WTC11 (cell line): ENCODE results near the gene HOXA1. TPM values are rescaled to one million over a fixed set of nuclear protein-coding genes. Genes with fewer than 3 reads are reported as not detected.

Source experiments
- ATAC-seq: fragments of 200-7000 bp; cut with Tn5 transposase; 2 replicates; pipeline ENCODE4 v1.10.0; 2021; ENCODE audit warnings: mild to moderate bottlenecking, moderate library complexity
- CTCF ChIA-PET: fragments of 300-600 bp; sonication (Branson Sonifier 250); formaldehyde crosslinking; loops from one replicate; lab custom pipeline; 2021; ENCODE audit warnings: antibody characterized with exemption; lab: Charles Lee
- POLR2A ChIA-PET: fragments of 350-600 bp; sonication (Branson Sonifier 250); formaldehyde crosslinking; loops from one replicate; lab custom pipeline; 2021; ENCODE audit warnings: antibody characterized with exemption; lab: Charles Lee
- DNase-seq: peaks from one replicate; pipeline ENCODE4 v3.0.0; 2021; ENCODE audit warnings: low spot score
- H3K27ac Mint-ChIP-seq: 2 replicates; pipeline ENCODE4 v1.8.0; 2021; ENCODE audit warnings: mixed read lengths
- H3K27me3 Mint-ChIP-seq: 2 replicates; pipeline ENCODE4 v1.8.0; 2021; ENCODE audit warnings: low read depth, mild to moderate bottlenecking, moderate library complexity, mixed read lengths
- H3K36me3 Mint-ChIP-seq: 2 replicates; pipeline ENCODE4 v1.8.0; 2021; ENCODE audit warnings: mixed read lengths
- H3K4me1 Mint-ChIP-seq: 2 replicates; pipeline ENCODE4 v1.8.0; 2022; ENCODE audit warnings: mixed read lengths
- H3K4me3 Mint-ChIP-seq: 2 replicates; pipeline ENCODE4 v1.8.0; 2021; ENCODE audit warnings: mild to moderate bottlenecking, moderate library complexity, mixed read lengths
- H3K9me3 Mint-ChIP-seq: 2 replicates; pipeline ENCODE4 v1.8.0; 2021; ENCODE audit warnings: mixed read lengths
- ATF1 ChIP-seq: sonication (generic); formaldehyde crosslinking; IDR thresholded peaks from 2 replicates; pipeline ENCODE4 v1.8.1; 2023; ENCODE audit warnings: mild to moderate bottlenecking, moderate library complexity, missing genetic modification reagents
- EMX1 ChIP-seq: fragments of 250-450 bp; sonication (Bioruptor Pico); IDR thresholded peaks from 2 replicates; pipeline ENCODE4 v1.8.0; 2021; ENCODE audit warnings: mild to moderate bottlenecking
- MXD4 ChIP-seq: fragments of 250-450 bp; sonication (Bioruptor Pico); IDR thresholded peaks from 2 replicates; pipeline ENCODE4 v1.8.0; 2021; ENCODE audit warnings: mild to moderate bottlenecking, moderate library complexity, borderline replicate concordance
- NFATC4 ChIP-seq: fragments of 250-450 bp; sonication (Bioruptor Pico); IDR thresholded peaks from 2 replicates; pipeline ENCODE4 v1.9.0; 2021; ENCODE audit warnings: mild to moderate bottlenecking
- NR1H2 ChIP-seq: sonication (generic); formaldehyde crosslinking; IDR thresholded peaks from 2 replicates; pipeline ENCODE4 v1.9.0; 2021; ENCODE audit warnings: mild to moderate bottlenecking, moderate library complexity, missing genetic modification reagents
- OVOL2 ChIP-seq: fragments of 250-450 bp; sonication (Bioruptor Pico); IDR thresholded peaks from 2 replicates; pipeline ENCODE4 v1.9.0; 2021; ENCODE audit warnings: mild to moderate bottlenecking, borderline replicate concordance
- TEAD1 ChIP-seq: sonication (generic); formaldehyde crosslinking; IDR thresholded peaks from 2 replicates; pipeline ENCODE4 v1.8.0; 2022; ENCODE audit warnings: mild to moderate bottlenecking, missing genetic modification reagents
- total RNA-seq: library from RNA; stranded (reverse); gene quantifications from 3 replicates; pipeline ENCODE4 v1.2.3, GENCODE V29; 2021
- TF ChIP-seq, protein P1 (sequence below): fragments of 200-600 bp; IDR thresholded peaks from 2 replicates; pipeline ENCODE4 v1.8.0; 2022; ENCODE audit warnings: antibody characterized with exemption
- TF ChIP-seq, protein P2 (sequence below): sonication (generic); formaldehyde crosslinking; IDR thresholded peaks from 2 replicates; pipeline ENCODE4 v1.8.0; 2022; ENCODE audit warnings: missing genetic modification reagents
- TF ChIP-seq, protein P3 (sequence below): sonication (generic); formaldehyde crosslinking; IDR thresholded peaks from 2 replicates; pipeline ENCODE4 v1.8.1; 2023; ENCODE audit warnings: mild to moderate bottlenecking, missing genetic modification reagents, borderline replicate concordance
- TF ChIP-seq, protein P4 (sequence below): fragments of 250-450 bp; sonication (Bioruptor Pico); IDR thresholded peaks from 2 replicates; pipeline ENCODE4 v1.8.0; 2021; ENCODE audit warnings: mild to moderate bottlenecking
- TF ChIP-seq, protein P5 (sequence below): sonication (generic); formaldehyde crosslinking; IDR thresholded peaks from 2 replicates; pipeline ENCODE4 v1.8.1; 2023; ENCODE audit warnings: mild to moderate bottlenecking, moderate library complexity, missing genetic modification reagents

HOXA1 gene
- total RNA-seq, 1 experiment from 2014 or later = not detected

DNA sequence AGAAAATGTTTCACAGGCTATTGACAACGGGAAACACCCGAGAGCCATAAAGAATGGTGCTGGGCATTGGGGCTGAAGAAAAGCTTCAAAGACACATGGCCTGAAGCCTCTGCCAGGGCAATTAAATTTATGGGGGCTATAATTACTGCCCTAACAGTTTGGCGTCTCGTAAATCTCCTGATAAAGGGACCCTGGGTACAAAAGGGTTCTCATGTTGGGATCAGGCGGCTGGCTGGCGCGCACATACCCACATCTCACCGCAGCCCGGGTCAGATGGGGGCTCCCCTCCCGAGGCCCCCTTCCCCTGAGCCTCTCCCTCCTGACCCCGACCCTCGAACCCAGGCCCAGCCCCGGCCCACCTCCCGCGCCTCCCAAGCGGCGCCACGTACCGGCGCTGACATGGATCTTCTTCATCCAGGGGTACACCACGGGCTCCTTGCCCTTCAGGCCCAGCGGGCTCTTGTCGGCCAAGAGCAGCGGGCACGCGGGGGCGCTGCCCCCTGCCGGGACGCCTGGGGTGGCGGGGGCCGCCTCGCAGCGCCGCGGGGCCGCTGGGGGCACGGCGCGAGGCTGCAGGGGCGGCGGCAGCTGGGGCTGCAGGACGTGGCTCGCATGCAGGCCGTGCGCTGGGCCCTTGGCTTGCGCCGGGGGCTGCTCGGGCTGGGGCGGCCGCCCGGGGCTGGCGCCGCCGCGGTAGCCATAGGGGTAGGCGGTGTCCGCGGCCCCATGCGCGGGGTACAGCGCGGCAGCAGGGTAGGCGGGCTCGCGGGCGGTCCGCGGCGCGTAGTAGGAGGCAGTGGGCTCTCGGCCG, 34.1 kb upstream of the HOXA1 start:
- H3K9me3 Mint-ChIP-seq = no peaks in the 10 kb centered on the region
- ATAC-seq (peak; percentile 39), DNase-seq (no peak)
- no peak overlapping the region for H3K4me3 Mint-ChIP-seq
- ChIA-PET POLR2A (no interaction called here), CTCF (interaction anchor here (1.0 to 2.6 kb wide), 3 partner anchors 13 to 50 kb away, joined by 3 to 7 read pairs (median 4); no protein-coding TSS in a partner anchor)
- H3K36me3 Mint-ChIP-seq = no peaks in the 10 kb centered on the region; the same call in 1 of the 2 replicates
- no peak overlapping the region for H3K27ac Mint-ChIP-seq
- H3K4me1 Mint-ChIP-seq = peaks cover 9% of the 10 kb centered on the region; the same call in 1 of the 2 replicates
- TF ChIP-seq, protein P1, sequence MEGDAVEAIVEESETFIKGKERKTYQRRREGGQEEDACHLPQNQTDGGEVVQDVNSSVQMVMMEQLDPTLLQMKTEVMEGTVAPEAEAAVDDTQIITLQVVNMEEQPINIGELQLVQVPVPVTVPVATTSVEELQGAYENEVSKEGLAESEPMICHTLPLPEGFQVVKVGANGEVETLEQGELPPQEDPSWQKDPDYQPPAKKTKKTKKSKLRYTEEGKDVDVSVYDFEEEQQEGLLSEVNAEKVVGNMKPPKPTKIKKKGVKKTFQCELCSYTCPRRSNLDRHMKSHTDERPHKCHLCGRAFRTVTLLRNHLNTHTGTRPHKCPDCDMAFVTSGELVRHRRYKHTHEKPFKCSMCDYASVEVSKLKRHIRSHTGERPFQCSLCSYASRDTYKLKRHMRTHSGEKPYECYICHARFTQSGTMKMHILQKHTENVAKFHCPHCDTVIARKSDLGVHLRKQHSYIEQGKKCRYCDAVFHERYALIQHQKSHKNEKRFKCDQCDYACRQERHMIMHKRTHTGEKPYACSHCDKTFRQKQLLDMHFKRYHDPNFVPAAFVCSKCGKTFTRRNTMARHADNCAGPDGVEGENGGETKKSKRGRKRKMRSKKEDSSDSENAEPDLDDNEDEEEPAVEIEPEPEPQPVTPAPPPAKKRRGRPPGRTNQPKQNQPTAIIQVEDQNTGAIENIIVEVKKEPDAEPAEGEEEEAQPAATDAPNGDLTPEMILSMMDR = no peak
- TF ChIP-seq OVOL2 (CRISPR knock-in tag) (no peak), MXD4 (no peak), NR1H2 (CRISPR knock-in tag) (no peak), EMX1 (no peak), NFATC4 (no peak), TEAD1 (CRISPR knock-in tag) (no peak), ATF1 (CRISPR knock-in tag) (no peak)
- TF ChIP-seq, protein P2, sequence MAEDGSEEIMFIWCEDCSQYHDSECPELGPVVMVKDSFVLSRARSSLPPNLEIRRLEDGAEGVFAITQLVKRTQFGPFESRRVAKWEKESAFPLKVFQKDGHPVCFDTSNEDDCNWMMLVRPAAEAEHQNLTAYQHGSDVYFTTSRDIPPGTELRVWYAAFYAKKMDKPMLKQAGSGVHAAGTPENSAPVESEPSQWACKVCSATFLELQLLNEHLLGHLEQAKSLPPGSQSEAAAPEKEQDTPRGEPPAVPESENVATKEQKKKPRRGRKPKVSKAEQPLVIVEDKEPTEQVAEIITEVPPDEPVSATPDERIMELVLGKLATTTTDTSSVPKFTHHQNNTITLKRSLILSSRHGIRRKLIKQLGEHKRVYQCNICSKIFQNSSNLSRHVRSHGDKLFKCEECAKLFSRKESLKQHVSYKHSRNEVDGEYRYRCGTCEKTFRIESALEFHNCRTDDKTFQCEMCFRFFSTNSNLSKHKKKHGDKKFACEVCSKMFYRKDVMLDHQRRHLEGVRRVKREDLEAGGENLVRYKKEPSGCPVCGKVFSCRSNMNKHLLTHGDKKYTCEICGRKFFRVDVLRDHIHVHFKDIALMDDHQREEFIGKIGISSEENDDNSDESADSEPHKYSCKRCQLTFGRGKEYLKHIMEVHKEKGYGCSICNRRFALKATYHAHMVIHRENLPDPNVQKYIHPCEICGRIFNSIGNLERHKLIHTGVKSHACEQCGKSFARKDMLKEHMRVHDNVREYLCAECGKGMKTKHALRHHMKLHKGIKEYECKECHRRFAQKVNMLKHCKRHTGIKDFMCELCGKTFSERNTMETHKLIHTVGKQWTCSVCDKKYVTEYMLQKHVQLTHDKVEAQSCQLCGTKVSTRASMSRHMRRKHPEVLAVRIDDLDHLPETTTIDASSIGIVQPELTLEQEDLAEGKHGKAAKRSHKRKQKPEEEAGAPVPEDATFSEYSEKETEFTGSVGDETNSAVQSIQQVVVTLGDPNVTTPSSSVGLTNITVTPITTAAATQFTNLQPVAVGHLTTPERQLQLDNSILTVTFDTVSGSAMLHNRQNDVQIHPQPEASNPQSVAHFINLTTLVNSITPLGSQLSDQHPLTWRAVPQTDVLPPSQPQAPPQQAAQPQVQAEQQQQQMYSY (CRISPR knock-in tag) = no peak
- TF ChIP-seq, protein P3, sequence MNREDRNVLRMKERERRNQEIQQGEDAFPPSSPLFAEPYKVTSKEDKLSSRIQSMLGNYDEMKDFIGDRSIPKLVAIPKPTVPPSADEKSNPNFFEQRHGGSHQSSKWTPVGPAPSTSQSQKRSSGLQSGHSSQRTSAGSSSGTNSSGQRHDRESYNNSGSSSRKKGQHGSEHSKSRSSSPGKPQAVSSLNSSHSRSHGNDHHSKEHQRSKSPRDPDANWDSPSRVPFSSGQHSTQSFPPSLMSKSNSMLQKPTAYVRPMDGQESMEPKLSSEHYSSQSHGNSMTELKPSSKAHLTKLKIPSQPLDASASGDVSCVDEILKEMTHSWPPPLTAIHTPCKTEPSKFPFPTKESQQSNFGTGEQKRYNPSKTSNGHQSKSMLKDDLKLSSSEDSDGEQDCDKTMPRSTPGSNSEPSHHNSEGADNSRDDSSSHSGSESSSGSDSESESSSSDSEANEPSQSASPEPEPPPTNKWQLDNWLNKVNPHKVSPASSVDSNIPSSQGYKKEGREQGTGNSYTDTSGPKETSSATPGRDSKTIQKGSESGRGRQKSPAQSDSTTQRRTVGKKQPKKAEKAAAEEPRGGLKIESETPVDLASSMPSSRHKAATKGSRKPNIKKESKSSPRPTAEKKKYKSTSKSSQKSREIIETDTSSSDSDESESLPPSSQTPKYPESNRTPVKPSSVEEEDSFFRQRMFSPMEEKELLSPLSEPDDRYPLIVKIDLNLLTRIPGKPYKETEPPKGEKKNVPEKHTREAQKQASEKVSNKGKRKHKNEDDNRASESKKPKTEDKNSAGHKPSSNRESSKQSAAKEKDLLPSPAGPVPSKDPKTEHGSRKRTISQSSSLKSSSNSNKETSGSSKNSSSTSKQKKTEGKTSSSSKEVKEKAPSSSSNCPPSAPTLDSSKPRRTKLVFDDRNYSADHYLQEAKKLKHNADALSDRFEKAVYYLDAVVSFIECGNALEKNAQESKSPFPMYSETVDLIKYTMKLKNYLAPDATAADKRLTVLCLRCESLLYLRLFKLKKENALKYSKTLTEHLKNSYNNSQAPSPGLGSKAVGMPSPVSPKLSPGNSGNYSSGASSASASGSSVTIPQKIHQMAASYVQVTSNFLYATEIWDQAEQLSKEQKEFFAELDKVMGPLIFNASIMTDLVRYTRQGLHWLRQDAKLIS (CRISPR knock-in tag) = no peak
- TF ChIP-seq, protein P4, sequence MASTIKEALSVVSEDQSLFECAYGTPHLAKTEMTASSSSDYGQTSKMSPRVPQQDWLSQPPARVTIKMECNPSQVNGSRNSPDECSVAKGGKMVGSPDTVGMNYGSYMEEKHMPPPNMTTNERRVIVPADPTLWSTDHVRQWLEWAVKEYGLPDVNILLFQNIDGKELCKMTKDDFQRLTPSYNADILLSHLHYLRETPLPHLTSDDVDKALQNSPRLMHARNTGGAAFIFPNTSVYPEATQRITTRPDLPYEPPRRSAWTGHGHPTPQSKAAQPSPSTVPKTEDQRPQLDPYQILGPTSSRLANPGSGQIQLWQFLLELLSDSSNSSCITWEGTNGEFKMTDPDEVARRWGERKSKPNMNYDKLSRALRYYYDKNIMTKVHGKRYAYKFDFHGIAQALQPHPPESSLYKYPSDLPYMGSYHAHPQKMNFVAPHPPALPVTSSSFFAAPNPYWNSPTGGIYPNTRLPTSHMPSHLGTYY = no peak
- TF ChIP-seq, protein P5, sequence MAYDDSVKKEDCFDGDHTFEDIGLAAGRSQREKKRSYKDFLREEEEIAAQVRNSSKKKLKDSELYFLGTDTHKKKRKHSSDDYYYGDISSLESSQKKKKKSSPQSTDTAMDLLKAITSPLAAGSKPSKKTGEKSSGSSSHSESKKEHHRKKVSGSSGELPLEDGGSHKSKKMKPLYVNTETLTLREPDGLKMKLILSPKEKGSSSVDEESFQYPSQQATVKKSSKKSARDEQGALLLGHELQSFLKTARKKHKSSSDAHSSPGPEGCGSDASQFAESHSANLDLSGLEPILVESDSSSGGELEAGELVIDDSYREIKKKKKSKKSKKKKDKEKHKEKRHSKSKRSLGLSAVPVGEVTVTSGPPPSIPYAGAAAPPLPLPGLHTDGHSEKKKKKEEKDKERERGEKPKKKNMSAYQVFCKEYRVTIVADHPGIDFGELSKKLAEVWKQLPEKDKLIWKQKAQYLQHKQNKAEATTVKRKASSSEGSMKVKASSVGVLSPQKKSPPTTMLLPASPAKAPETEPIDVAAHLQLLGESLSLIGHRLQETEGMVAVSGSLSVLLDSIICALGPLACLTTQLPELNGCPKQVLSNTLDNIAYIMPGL = no peak
- TF ChIP-seq, all 79 proteins: peak for 0
- H3K27me3 Mint-ChIP-seq = peaks cover 96% of the 10 kb centered on the region
